NCI-H748 (cell line): ENCODE measurements around the gene NR1H4.
"Not testable (repeated sequence)": the region's sequence is repeated elsewhere in the genome, so short reads cannot be mapped to it uniquely, and the experiment has no call there.

Experiments
- DNase-seq: peaks from one replicate; lab custom pipeline; 2025; ENCODE audit not compliant: unreplicated experiment; lab: John Stamatoyannopoulos, UW

NR1H4 gene

DNA sequence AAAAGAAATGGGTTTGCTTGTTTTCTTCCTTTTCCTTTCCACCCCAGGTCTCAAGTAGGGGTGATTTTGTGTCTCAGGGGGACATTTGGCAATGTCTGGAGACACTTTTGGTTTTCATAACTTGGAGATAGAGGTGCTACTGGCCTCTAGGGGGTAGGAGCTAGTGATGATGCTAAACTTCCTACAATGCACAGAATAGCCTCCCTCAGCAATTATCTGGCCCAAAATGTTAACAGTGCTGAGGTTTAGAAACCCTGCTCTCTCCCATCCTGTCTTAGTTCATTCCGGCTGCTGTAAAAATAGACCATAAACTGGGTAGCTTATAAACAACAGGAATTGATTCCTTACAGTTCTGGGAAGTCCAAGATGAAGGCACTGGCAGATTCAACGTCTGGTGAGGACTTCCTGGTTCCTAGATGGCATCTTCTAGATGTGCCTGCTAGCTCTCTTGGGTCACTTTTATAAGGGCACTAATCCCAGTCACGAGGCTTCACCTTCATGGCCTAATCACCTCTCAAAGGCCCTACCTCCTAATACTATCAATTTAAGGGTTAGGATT lies 92.4 kb downstream of the NR1H4 start:
- DNase-seq, result no peak

DNA sequence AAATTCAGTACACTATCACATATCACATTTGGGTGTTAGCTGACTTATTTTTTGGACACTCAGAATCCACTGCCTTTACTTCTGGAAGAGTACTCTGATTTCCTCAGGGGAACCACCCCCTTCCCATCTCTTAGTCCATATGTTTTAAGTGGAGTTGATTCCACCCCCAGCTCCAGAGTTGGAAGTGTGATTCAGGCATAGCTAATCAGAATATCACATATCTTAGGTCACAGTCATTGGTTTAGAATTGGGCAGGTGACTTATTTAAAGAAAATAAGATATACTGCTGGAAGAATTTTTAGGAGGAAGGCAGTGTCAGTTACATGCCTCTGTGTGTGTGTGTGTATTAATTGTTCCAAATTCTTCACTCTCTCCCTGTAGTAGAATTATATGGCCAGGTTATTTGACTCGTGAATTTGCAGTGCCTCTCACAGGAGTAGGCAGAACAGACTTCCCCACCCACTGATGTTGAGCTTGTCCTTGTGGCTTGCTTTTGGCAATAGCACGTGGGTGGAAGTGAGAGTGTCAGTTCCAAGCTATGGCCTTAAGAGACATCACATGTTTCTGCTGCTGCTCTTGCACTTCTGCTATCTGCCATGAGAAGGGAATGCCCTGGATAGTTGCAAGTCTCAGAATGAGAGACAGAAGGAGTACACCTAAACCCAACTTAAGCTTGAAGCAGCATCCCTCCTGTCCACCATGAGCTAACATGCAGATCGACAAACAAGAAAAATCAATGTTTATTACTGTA lies 93.4 kb downstream of the NR1H4 start:
- no peak for DNase-seq

DNA sequence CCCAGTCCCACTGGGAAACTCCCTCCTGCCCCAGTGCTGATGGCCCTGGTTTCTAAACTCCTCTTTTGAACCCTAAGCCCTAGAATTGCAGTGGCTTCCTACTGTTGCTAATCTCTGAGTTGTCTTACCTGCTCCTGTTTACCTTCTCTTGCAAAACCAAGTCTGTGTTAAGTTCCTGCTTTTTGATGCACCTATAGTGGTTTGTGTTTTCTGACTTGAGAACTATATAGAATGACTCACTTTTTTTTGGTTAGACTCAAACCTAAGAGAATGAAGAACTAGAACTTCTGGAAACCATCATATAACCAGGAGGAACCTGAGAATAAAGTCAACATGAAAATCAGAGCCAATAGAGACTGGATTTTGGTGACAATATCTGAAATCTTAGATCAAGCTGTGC lies 94.3 kb downstream of the NR1H4 start:
- no peak for DNase-seq

DNA sequence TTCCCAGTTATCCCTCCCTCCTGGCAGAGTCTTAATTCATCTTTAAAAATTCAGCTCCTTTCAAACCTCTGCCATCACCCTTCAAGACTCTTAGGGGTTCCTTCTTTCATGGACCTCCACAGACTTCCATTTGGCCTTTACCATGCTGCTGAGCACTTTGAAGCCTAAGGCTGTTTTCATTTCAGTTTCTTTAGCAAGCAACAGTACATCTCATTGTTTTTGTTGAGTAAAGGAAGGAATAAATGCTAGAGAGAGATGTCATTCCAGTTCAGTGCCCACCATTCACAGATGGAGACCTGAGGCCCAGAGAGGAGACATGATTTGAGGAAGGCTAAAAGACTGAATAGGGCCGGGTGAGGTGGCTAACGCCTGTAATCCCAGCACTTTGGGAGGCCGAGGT lies 98.5 kb downstream of the NR1H4 start:
- DNase-seq, result no peak

DNA sequence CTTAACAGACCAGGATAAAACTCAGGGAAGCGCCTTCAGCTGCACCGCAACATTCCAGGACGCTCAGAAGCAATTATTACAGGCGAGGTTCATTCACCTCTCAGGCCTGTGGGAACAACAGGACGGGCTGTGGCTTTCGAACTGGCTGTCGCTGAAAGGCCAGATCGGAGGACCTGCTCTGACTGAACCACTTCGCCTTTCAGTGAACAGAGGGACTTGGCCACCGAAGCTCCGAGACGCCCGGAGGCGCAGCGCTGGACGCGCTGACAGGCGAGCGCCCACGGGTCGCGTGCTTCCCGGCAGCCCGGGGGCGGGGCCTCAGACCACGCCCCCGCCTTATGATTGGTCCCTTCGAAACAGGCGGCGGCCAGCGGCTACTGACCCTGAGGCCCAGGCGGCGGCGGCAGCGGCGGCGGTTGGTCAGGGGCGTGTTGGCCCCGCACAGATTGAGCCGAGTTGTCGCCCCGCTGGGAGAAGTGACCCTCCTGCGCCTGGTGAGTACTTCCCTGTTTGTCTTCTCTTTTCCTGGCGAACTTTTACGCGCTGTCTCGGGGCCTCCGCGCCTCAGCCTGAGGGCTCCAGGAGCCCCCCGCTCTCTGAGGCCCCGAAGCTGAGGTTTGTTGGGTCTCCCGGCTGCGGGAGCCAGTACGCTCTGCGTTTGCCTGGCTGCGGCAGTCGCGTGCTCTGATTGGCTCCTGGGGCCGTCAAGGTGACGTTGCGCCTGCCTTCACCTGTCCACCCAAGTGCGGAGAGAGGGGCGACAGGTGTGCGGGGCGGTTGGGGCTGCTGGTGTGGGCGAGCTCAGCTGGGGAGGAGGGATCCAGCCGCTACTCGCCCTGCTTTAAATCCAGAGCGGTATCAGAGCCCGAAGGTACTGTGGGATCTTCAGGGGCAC lies 99.9 kb downstream of the NR1H4 start, which contains the start of gene GAS2L3:
Gene GAS2L3, plus strand, starts transcription at position 393 of the 895 bp plus-strand sequence. CDS start 21,221 bp downstream, outside the sequence.
- DNase-seq, result peak; percentile 94

DNA sequence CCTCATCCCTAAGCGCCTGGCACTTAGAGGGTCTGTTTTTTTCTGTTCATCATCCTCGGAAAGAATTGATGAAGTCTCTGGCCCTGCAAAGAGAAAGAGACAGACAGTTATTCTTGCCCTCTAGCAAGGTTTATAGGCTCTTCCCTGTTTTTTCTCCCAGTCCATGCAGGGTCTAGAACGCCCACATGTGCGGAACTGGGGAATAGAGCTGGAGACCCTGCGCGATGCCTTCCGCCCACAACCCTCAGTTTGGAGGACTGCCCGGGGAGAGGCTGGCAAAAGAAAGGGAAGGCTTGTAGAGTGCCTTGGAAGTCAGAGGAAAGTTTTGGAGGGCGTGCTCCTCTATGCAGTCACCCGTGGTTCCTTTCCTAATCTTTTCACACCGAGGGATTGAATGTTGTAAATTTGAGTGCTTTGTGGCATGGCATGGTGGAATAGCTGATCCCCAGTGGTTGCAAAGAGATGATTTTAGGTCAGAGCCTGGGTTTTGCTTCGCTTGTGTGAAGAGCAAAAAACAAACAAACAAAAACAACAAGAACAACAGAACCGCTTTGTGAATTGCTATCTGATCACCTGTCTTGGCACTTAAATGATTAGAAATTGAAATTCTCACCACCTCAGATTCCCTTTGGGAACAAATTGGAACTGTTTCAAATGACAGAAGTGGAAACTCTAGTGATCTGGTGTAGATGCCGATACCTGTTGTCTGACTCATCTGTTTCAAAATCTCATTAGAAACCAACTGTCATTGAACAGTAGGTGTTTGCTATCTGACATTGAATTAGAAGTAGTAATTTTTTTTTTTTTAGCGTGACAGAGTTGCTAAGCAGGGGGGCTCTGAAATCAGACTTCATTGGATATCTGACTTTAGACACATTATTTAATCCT lies 100.8 kb downstream of the NR1H4 start:
- DNase-seq, result peak; percentile 62

DNA sequence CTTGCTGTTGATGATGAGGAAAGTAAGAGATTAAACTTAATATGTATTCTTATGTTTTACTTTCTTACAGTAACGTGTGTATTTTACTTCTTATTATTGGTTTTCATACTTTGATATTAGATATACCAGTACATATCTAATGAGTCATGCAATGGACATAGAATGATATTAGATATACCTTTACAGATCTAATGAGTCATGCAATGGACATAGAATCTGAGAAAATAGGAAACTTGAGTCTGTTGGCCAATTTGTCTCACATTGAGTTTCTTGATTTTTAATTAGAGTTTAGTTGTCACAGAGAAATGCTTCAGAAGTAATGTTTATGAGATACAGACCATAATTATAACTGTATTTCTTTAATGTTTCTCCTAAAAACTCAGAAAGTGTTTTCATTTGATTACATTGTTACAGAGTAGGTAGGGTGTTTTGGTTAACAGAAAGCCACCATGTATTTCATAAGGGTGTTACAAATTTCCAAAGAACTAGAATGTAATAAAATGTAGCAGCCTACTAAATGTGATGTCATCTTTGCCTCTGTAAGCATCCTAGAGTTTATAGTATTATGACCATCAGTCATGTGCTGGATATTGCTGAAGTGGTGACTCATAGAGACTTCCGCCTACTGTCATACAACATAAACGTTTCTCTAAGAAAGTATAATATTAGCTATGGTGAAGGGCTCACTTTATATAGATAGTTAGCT lies 102.8 kb downstream of the NR1H4 start:
- DNase-seq, result no peak

DNA sequence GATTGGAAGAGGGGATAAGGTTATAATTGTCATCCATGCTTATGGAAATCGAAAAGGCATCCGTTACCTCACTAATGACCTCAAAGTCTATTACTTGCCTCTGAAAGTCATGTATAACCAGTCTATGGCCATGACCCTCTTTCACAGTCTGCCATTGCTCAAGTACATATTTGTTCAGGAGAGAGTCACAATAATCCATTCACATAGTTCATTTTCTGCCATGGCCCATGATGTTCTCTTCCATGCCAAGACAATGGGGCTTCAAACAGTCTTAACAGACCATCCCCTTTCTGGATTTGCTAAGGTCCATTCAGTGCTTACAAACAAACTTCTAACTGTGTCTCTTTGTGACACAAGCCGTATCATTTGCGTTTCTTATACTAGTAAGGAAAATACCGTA lies 105.3 kb downstream of the NR1H4 start:
- no peak for DNase-seq

DNA sequence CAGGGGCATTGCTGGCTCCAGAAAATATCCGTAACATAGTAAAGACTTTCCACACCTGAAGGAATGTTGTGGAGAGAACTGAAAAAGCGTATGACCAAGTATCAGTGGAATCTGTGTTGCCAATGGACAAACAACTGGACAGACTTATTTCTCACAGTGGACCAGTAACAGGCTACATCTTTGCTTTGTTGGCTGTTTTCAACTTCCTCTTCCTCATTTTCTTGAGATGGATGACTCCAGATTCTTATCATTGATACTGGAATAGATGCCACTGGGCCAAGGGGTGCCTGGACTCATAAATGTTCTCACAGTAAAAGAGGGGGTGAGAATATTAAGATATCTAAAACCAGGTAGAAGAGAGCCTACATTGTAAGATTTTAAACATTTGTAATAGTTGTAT lies 106.2 kb downstream of the NR1H4 start:
- DNase-seq, result no peak

DNA sequence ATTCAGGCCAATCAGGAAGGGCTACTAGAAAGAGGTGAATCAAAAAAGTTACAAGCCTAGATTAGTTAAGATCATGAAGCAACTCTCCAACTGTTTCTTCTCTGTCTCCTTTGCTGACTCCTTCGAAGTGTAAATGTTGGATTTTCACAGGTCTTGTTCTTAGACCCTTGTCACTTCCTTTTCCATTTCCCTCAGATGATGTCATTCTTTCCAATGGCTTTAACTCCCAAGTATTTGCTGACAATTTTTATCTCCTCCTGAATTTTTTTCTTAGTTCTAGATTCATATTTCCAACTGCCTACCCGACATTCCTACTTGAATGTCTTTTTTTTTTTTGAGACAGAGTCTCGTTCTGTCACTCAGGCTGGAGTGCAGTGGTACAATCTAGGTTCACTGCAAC lies 110.6 kb downstream of the NR1H4 start:
- no peak for DNase-seq

DNA sequence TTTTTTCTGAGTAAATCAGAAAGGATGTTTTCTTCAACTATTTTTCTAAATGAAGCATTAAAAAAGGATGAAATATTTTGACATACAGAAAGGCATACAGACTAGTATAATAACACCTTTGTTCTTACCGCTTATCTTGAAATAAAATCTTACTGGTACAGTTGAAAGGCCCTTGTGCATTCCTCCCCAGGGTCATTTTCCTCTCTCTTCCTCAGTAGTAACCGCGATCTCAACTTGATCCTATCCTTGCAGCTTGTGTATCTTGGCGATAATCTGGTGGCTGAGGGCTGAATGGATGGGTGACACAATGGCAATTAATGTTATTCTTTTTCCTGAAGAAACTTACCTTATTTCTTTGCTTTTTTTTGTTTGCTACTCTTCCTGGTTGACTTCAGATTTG lies 118.3 kb downstream of the NR1H4 start:
- DNase-seq, result no peak

DNA sequence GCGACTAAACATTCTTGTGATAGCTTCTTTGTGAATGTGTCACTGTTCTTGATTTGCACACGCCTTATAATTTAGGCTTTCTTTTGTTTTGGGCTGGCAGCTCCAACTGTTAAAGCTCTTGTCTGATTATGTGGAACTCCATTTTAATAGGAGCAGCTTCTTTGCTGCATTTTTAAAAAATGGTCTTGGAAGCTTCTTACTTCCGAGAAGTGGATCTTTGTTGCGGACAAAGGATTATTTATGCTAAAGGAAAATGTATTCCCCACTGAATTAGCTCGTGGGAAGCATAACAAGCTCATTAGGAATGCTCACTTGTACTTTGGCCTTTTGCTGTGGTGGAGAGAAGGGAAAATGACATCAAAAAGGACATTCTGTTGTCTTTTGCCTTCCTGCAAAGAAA lies 119.8 kb downstream of the NR1H4 start:
- DNase-seq, result no peak

DNA sequence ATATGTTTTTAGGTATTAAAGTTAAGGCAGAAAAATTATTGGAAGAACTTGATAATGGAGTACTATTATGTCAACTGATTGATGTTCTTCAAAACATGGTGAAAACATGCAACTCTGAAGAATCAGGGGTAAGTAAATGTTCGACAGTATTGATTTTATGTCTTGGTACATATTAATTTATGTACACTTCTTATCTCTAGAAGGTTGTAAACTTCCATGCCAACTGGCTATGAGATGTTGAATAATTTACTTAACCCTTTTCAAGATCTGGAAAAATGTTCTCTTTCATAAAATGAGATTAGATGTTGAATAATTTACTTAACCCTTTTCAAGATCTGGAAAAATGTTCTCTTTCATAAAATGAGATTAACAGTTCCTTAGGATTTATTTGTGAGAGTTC lies 128.0 kb downstream of the NR1H4 start:
- DNase-seq, result no peak

DNA sequence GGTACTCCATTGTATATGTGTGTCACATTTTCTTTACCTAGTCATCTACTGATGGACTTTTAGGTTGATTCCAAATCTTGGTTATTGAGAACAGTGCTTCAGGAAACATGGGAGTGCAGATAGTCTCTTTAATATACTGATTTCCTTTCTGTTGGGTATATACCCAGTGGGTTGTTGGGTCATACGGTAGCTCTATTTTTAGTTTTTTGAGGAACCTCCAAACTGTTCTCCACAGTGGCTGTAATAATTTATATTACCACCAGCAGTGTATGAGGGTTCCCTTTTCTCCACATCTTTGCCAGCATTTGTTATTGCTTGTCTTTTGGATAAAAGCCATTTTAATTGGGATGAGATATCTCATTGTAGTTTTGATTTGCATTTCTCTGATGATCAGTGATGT lies 129.3 kb downstream of the NR1H4 start:
- DNase-seq, result not testable (repeated sequence)

DNA sequence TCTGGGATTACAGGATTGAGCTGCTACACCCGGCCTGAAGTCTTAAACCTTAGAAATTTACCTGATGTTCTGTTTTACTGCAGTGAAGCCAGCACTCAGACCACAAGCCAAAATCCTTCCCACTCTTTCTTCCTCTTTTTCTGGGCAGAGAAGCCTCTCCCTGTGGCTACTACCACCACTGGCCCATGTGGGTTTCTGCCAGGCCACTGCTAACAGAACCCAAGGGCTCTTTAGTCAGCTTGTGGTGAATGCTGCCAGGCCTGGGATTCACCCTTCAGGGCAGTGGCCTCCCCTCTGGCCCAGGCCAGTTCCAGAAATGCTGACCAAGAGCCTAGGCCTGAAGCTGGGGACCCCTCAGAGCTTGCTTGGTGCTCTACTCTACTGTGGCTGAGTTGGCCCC lies 135.1 kb downstream of the NR1H4 start:
- no peak for DNase-seq

DNA sequence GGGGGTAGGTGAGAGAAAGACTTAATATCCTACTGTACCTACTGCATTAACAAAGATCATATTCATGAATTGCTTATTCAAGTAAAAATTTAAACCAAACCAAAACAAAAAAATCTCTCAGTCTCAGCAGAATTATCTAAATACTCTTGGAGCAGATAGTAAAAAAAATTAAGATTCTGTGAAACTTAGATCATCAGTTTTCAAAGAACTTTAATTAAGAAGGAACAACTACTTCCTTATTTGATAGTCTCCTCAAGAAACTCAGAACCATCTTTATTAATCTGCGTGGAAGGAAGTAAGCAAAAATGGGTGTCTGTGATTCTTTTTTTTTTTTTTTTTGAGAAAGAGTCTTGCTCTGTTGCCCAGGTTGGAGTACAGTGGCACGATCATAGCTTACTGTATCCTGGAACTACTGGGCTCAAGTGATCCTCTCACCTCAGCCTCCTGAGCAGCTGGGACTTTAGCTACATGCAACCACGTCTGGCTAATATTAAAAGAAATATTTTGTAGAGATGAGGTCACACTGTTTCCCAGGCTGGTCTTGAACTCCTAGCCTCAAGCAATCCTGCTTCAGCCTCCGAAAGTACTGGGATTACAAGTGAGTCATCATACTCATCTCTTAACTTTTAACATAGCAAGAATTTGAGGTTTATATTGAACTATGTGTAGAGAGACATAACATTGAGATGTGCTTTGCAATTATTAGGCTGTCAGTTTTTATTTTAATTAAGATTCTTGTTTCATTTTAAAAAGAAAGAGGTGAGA lies 137.2 kb downstream of the NR1H4 start:
- no peak for DNase-seq

DNA sequence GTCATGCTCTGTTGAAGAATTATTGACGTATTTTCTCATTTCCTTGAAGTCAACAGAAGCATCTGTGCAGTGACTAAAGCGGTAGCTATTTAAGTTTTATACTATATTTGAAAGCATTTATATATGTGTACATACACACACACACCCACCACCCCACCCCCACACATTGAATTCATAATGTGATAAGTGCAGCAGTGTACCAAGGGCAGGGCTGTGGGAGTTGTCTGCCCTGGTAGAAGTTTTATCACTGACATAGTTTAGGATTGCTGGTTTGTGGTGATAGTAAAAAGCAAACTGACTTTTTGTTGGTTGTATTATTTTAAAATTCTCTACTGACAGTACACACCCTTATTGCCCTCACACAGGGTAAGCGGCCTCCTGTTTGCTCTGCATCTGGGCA lies 138.9 kb downstream of the NR1H4 start:
- DNase-seq, result no peak
